GM18909 (cell line): Measurements from ENCODE around the gene ZMIZ2.
A peak's percentile ranks its signal among the peaks of the same experiment; 100 is the strongest.
"Not testable (repeated sequence)": the region's sequence is repeated elsewhere in the genome, so short reads cannot be mapped to it uniquely, and the experiment has no call there.

Experiments
- ATAC-seq: cut with Tn5 transposase; IDR thresholded peaks from one replicate; pipeline ENCODE4 v1.9.1; 2021; ENCODE audit warnings: mild to moderate bottlenecking; ENCODE audit not compliant: unreplicated experiment, poor library complexity

Gene ZMIZ2

DNA sequence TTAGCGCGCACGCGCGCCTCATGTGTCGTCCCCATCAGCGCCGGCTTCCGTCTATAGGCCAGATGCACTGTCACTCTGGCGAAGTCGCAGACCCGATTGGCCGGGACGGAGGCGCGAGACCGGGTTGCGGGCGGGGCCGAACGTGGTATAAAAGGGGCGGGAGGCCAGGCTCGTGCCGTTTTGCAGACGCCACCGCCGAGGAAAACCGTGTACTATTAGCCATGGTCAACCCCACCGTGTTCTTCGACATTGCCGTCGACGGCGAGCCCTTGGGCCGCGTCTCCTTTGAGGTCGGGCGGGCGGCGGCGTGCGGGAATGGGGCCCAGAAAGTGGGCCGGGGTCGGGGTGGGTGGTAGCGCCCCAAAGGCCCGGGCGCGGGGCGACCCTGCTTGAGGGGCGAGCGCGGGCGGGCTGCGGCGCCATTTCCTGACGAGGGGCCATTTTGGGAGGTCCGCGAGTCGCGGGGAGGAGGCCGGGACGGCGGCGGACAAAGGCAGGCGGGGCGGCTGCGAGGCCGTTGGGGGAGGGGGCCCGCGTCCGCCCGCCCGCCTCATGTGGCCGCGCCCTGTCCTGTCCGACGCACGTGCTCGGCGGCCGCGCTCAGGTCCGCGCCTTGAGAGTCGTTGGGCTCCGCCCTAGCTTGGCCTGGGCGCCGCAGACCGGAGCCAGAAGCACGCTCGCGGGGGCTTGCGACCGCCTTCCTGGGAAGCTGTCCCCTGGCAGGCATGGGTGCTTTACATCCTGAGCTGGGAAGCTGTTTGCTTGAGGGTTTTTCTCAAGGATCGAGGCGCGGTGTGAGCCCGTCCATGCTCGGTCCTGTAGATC, 48.1 kb downstream of the ZMIZ2 start, which contains the start of gene PPIA:
TSS of gene PPIA (plus strand) at position 178 of the 825 bp plus-strand sequence. CDS start at position 222, 44 bp downstream.
- ATAC-seq, result peak; percentile 90

GRCh38 chr7:44797329-44798258, 48.9 kb downstream of the ZMIZ2 start:
- ATAC-seq, result peak; percentile 44

DNA sequence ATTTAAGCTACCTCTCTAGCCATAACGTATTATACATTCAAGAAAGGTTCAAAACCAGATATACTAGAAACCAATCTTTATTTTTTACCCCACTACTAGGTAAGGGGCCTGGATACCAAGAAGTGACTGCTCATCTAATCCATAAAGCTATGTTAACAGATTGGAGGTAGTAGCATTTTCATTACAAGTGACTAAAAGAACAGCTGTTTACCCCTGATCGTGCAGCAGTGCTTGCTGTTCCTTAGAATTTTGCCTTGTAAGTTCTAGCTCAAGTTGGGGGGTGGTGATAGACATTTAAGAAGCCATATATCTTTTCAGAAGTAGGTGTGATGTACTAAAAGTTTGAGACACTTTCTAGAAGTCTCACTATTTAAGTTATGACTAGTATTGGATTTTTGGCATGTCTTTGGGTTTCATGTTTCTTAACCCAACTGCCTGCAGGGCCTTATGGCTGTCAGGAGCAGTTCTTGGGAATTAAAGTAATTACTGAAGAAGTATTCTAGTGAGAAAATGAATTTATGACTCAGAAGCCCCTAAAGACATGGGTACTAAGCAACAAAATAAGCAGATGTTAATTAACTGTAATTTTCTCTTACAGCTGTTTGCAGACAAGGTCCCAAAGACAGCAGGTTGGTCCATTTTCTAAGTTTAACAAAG, 50.1 kb downstream of the ZMIZ2 start:
- ATAC-seq, result no peak

GRCh38 chr7:44799939-44800338, 51.3 kb downstream of the ZMIZ2 start:
- no peak for ATAC-seq

GRCh38 chr7:44801890-44802289, 53.2 kb downstream of the ZMIZ2 start:
- no peak for ATAC-seq

DNA sequence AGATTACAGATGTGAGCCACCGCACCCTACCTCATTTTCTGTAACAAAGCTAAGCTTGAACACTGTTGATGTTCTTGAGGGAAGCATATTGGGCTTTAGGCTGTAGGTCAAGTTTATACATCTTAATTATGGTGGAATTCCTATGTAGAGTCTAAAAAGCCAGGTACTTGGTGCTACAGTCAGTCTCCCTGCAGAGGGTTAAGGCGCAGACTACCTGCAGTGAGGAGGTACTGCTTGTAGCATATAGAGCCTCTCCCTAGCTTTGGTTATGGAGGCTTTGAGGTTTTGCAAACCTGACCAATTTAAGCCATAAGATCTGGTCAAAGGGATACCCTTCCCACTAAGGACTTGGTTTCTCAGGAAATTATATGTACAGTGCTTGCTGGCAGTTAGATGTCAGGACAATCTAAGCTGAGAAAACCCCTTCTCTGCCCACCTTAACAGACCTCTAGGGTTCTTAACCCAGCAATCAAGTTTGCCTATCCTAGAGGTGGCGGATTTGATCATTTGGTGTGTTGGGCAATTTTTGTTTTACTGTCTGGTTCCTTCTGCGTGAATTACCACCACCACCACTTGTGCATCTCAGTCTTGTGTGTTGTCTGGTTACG, 53.9 kb downstream of the ZMIZ2 start:
- no peak for ATAC-seq

GRCh38 chr7:44803828-44804519, 55.3 kb downstream of the ZMIZ2 start:
- not testable (repeated sequence) for ATAC-seq

DNA sequence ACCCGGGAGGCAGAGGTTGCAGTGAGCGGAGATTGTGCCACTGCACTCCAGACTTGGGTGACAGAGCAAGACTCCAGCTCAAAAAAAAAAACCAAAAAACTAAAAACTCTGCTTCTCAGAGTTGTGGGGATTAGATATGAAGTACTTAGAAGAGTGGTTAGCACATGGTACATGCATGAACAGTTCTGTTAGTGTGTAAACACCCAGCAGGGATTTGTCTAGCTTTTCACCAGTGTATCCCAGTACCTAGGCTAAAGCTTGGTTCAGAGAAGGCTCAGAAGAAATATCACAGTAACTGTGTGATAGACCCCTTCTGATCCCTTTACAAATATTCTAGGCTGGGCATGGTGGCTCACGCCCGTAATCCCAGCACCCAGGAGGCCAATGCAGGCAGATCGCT, 57.3 kb downstream of the ZMIZ2 start:
- no peak for ATAC-seq

- ATAC-seq, result no peak
Measured at GRCh38 chr7:44808914-44809393, 60.3 kb downstream of the ZMIZ2 start.

DNA sequence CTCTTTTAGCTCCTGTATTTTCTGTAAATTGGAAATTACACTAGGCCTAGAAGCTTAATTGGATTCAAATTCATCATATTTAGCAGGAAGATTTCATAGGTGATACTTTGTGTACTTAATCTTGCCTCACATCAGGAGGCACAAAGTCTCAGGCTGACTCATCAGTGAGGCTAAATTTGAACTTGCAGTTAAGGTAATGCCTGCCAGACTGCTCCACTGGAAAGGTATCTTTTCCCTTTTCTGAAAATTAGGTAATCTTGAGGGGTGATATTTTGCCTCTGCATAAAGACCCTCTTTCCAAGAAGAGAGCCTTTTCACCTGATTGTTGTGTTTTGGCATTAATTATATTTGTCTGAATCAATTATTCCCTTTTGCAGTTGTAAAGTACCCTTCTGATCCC, 62.4 kb downstream of the ZMIZ2 start:
- no peak for ATAC-seq

DNA sequence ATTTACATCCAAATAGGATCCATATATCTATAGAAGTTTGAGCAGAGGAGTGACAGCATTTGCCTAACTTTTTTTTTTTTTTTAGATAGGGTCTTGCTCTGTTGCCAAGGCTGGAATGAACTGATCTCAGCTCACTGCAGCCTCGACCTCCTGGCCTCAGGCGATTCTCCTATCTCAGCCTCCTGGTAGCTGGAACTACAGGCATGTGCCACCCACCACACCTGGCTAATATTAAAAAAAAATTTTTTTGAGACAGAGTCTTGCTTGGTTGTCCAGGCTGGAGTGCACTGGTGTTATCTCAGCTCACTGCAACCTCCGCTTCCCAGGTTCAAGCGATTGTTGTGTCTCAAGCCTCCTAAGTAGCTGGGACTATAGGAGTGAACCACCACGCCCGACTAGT, 62.9 kb downstream of the ZMIZ2 start:
- ATAC-seq, result no peak

- no peak for ATAC-seq
Measured at GRCh38 chr7:44814919-44815318, 66.3 kb downstream of the ZMIZ2 start.

- ATAC-seq, result no peak
Measured at GRCh38 chr7:44819292-44819691, 70.6 kb downstream of the ZMIZ2 start.
